Natural killer cell (primary cell): ENCODE results near the gene LCE1D. TPM values are rescaled to one million over a fixed set of nuclear protein-coding genes. Genes with fewer than 3 reads are reported as not detected.
A peak's percentile ranks its signal among the peaks of the same experiment; 100 is the strongest.

Experiments
- ATAC-seq, 3 donors: fragments of 150-1000 bp in 2 of 3; fragments of 200-7000 bp in 1 of 3; cut with Tn5 transposase; 1 replicate in 1 of 3; 2 replicates in 2 of 3; pipeline ENCODE4 v1.10.0; 2021; ENCODE audit warnings: mild to moderate bottlenecking in 2 of 3, moderate library complexity in 2 of 3
- DNase-seq, 2 donors: peaks; one replicate each; pipeline versions ENCODE4 v3.0.0 to v3.0.0-alpha.2; 2013 to 2021; ENCODE audit warnings: mixed read lengths in 1 of 2
- H3K27ac ChIP-seq: one replicate; pipeline ENCODE4 v1.5.1; 2013; ENCODE audit warnings: mild to moderate bottlenecking, low read length
- H3K27me3 ChIP-seq: one replicate; pipeline ENCODE4 v1.6.1; 2013; ENCODE audit warnings: low read length; ENCODE audit not compliant: control insufficient read depth, insufficient read depth
- H3K36me3 ChIP-seq: one replicate; pipeline ENCODE4 v1.6.1; 2013; ENCODE audit warnings: low read length; ENCODE audit not compliant: control insufficient read depth, insufficient read depth
- H3K4me1 ChIP-seq: one replicate; pipeline ENCODE4 v1.6.1; 2013; ENCODE audit warnings: low read length; ENCODE audit not compliant: control insufficient read depth, insufficient read depth
- H3K4me3 ChIP-seq: one replicate; pipeline ENCODE4 v1.5.1; 2013; ENCODE audit warnings: low read length
- H3K9me3 ChIP-seq: one replicate; pipeline ENCODE4 v1.6.1; 2013; ENCODE audit warnings: low read length; ENCODE audit not compliant: control insufficient read depth, insufficient read depth
- H3K27ac Mint-ChIP-seq, 2 donors: one replicate each; pipeline ENCODE4 v1.8.0; 2022; ENCODE audit warnings: mild to moderate bottlenecking in 2 of 2, mixed read lengths in 2 of 2, moderate library complexity in 1 of 2
- H3K27me3 Mint-ChIP-seq, 2 donors: one replicate each; pipeline ENCODE4 v1.8.0; 2022; ENCODE audit warnings: low read depth in 2 of 2, mixed read lengths in 2 of 2
- H3K36me3 Mint-ChIP-seq: one replicate; pipeline ENCODE4 v1.8.0; 2022; ENCODE audit warnings: mixed read lengths
- H3K4me1 Mint-ChIP-seq, 2 donors: one replicate each; pipeline ENCODE4 v1.8.0; 2022; ENCODE audit warnings: mixed read lengths in 2 of 2
- H3K4me3 Mint-ChIP-seq: one replicate; pipeline ENCODE4 v1.8.0; 2022; ENCODE audit warnings: mild to moderate bottlenecking, moderate library complexity, mixed read lengths
- H3K9me3 Mint-ChIP-seq, 2 donors: one replicate each; pipeline ENCODE4 v1.8.0; 2022; ENCODE audit warnings: mixed read lengths in 2 of 2
- CTCF ChIP-seq: fragments of 200-600 bp; IDR thresholded peaks from one replicate; pipeline ENCODE4 v1.8.0; 2022; ENCODE audit warnings: antibody characterized with exemption
- WGBS: methylation state at CpG from one replicate; pipeline ENCODE4 v1.1.7; 2013; ENCODE audit warnings: missing lambda C conversion rate; ENCODE audit not compliant: insufficient coverage; 5-methylcytosine and 5-hydroxymethylcytosine counted together
- intact Hi-C: fragments of 100-400 bp; cut with micrococcal nuclease; formaldehyde crosslinking; loops from one replicate; pipeline ENCODE4 v1.14.2; 2022
- total RNA-seq, 4 donors: library from RNA; stranded (reverse); fragments of 120-200 nt in 1 of 4; gene quantifications; one replicate each; pipeline versions ENCODE4 v1.2.3 to v1.2.4, GENCODE V29; 2013 to 2022

Gene LCE1D
- total RNA-seq, 3 donors from 2014 or later (not counting 1 experiment from before 2014, with no cell fraction given): not detected

GRCh38 chr1:152817309-152817708 lies 20.8 kb downstream of the LCE1D start:
- Histone ChIP-seq H3K27ac (no peak overlapping the region), H3K27me3 (no peaks in the 10 kb centered on the region), H3K36me3 (no peaks in the 10 kb centered on the region), H3K4me1 (no peaks in the 10 kb centered on the region), H3K9me3 (no peaks in the 10 kb centered on the region), H3K4me3 (no peak overlapping the region)
- Mint-ChIP-seq H3K27me3 (peaks cover 6 to 11% of the 10 kb centered on the region in 2 donors), H3K27ac (no peak overlapping the region), H3K4me1 (no peaks in the 10 kb centered on the region), H3K36me3 (no peaks in the 10 kb centered on the region), H3K4me3 (no peak overlapping the region), H3K9me3 (no peaks in the 10 kb centered on the region)
- intact Hi-C loops: no loop called here
- no peak for DNase-seq
- ATAC-seq: no peak
- no peak for TF ChIP-seq CTCF
- WGBS: 91% methylated on average over 6 of the region's 6 CpGs

- WGBS: 67% methylated on average over 1 of the region's 5 CpGs
- Mint-ChIP-seq H3K9me3 (no peaks in the 10 kb centered on the region), H3K4me1 (no peaks in the 10 kb centered on the region), H3K27ac (no peak overlapping the region), H3K36me3 (no peaks in the 10 kb centered on the region), H3K4me3 (no peak overlapping the region), H3K27me3 (peaks cover 13 to 35% of the 10 kb centered on the region in 2 donors)
- intact Hi-C loops: no loop called here
- H3K27me3 ChIP-seq: peaks cover 2% of the 10 kb centered on the region
- no peaks in the 10 kb centered on the region for H3K4me1 ChIP-seq
- no peaks in the 10 kb centered on the region for H3K9me3 ChIP-seq
- peak; percentile 49 for TF ChIP-seq CTCF
- no peak overlapping the region for H3K27ac ChIP-seq
- DNase-seq (no peak), ATAC-seq (no peak)
- no peaks in the 10 kb centered on the region for H3K36me3 ChIP-seq
- no peak overlapping the region for H3K4me3 ChIP-seq
Measured at GRCh38 chr1:152823294-152823693, 26.8 kb downstream of the LCE1D start.

- no peak for TF ChIP-seq CTCF
- H3K27ac Mint-ChIP-seq: no peak overlapping the region
- no peak overlapping the region for H3K4me3 Mint-ChIP-seq
- H3K36me3 Mint-ChIP-seq: no peaks in the 10 kb centered on the region
- ATAC-seq (no peak), DNase-seq (no peak)
- no peaks in the 10 kb centered on the region for H3K9me3 ChIP-seq
- H3K4me1 Mint-ChIP-seq: no peaks in the 10 kb centered on the region
- H3K27me3 Mint-ChIP-seq: peaks cover 18 to 42% of the 10 kb centered on the region in 2 donors
- no peak overlapping the region for H3K27ac ChIP-seq
- H3K4me1 ChIP-seq: no peaks in the 10 kb centered on the region
- H3K36me3 ChIP-seq: no peaks in the 10 kb centered on the region
- H3K9me3 Mint-ChIP-seq: peaks cover 0 to 2% of the 10 kb centered on the region in 2 donors
- H3K4me3 ChIP-seq: no peak overlapping the region
- intact Hi-C loops: no loop called here
- H3K27me3 ChIP-seq: peaks cover 2% of the 10 kb centered on the region
Measured at GRCh38 chr1:152824964-152825363, 28.4 kb downstream of the LCE1D start.

GRCh38 chr1:152827173-152827572 lies 30.7 kb downstream of the LCE1D start, which contains the start of gene LCE1A:
Gene LCE1A, plus strand, starts transcription at chr1:152827473. Its CDS starts 0 bp downstream, at chr1:152827473.
- no peak within 1 kb of the TSS for H3K4me3 Mint-ChIP-seq
- intact Hi-C loops: no loop called here
- no peak within 1 kb of the TSS for H3K27ac ChIP-seq
- no peaks in the 10 kb centered on the region for H3K4me1 Mint-ChIP-seq
- H3K36me3 Mint-ChIP-seq: no peaks in the 10 kb centered on the region
- peaks cover 18 to 42% of the 10 kb centered on the region in 2 donors for H3K27me3 Mint-ChIP-seq
- H3K9me3 ChIP-seq: no peaks in the 10 kb centered on the region
- peaks cover 0 to 4% of the 10 kb centered on the region in 2 donors for H3K9me3 Mint-ChIP-seq
- no peaks in the 10 kb centered on the region for H3K4me1 ChIP-seq
- H3K36me3 ChIP-seq: no peaks in the 10 kb centered on the region
- no peak for TF ChIP-seq CTCF
- DNase-seq: no peak
- WGBS: 84% methylated on average over 2 of the region's 2 CpGs
- no peak for ATAC-seq
- peaks cover 2% of the 10 kb centered on the region for H3K27me3 ChIP-seq
- H3K27ac Mint-ChIP-seq: no peak within 1 kb of the TSS
- no peak within 1 kb of the TSS for H3K4me3 ChIP-seq
